OCI-LY7 (cell line): ENCODE results near the gene LSM14B.

Experiments
- EZH2phosphoT487 ChIP-seq: fragments of 200-600 bp; sonication (generic); IDR thresholded peaks from 2 replicates; pipeline ENCODE4 v1.6.1; 2018; ENCODE audit warnings: low read depth, borderline replicate concordance, mild to moderate bottlenecking, mixed run types, antibody characterized with exemption, low read length, moderate library complexity, mixed read lengths
- TF ChIP-seq, protein P1 (sequence below): fragments of 200-600 bp; sonication (generic); conservative IDR thresholded peaks from 2 replicates; pipeline ENCODE4 v1.5.1; 2014; ENCODE audit warnings: mild to moderate bottlenecking, antibody characterized with exemption, low read length, moderate library complexity, mixed read lengths

DNA sequence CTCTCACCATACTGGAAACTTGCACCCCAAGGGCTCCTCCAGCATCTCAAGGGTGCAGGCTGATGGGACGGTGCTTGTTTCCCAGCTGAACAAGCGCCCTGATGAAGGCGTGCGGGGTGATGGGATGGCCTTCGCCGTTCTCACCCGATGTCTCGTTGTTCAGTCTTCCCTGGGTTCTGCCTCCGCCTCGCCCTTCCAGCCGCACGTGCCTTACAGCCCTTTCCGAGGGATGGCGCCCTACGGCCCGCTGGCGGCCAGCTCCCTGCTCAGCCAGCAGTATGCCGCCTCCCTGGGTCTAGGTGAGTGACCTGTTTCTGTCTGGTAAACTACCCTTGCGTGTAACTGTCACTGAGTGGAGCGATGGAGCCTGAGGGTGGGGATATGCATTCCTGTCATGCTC lies 3.9 kb downstream of the LSM14B start:
- TF ChIP-seq, protein P1, sequence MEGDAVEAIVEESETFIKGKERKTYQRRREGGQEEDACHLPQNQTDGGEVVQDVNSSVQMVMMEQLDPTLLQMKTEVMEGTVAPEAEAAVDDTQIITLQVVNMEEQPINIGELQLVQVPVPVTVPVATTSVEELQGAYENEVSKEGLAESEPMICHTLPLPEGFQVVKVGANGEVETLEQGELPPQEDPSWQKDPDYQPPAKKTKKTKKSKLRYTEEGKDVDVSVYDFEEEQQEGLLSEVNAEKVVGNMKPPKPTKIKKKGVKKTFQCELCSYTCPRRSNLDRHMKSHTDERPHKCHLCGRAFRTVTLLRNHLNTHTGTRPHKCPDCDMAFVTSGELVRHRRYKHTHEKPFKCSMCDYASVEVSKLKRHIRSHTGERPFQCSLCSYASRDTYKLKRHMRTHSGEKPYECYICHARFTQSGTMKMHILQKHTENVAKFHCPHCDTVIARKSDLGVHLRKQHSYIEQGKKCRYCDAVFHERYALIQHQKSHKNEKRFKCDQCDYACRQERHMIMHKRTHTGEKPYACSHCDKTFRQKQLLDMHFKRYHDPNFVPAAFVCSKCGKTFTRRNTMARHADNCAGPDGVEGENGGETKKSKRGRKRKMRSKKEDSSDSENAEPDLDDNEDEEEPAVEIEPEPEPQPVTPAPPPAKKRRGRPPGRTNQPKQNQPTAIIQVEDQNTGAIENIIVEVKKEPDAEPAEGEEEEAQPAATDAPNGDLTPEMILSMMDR: no peak
- no peak for TF ChIP-seq EZH2phosphoT487
